ENCODE results near the gene APOE.
A peak's percentile ranks its signal among the peaks of the same experiment; 100 is the strongest.
"Not testable (repeated sequence)": the region's sequence is repeated elsewhere in the genome, so short reads cannot be mapped to it uniquely, and the experiment has no call there.

The APOE gene

GRCh38 chr19:44905437-44906160 is at the start of gene APOE:
Gene APOE (plus strand): TSS chr19:44905796. CDS start chr19:44906625, 829 bp downstream.
- no peak for DNase-seq

- no peak for DNase-seq
These were observed 49.0 kb upstream of the APOE start for GRCh38 chr19:44856421-44857083.

- no peak for DNase-seq
These were observed 47.8 kb upstream of the APOE start for GRCh38 chr19:44857837-44858236.

- not testable (repeated sequence) for DNase-seq
These were observed 44.0 kb upstream of the APOE start for GRCh38 chr19:44861576-44861975.

GRCh38 chr19:44863990-44864389 is 41.6 kb upstream of the APOE start:
- no peak for DNase-seq

GRCh38 chr19:44865196-44865767 is 40.3 kb upstream of the APOE start:
- no peak for DNase-seq

- no peak for DNase-seq
These were observed 38.9 kb upstream of the APOE start for GRCh38 chr19:44866664-44867063.

- DNase-seq: no peak
These were observed 38.0 kb upstream of the APOE start for GRCh38 chr19:44867578-44867977.

- peak; percentile 35 for DNase-seq
These were observed 35.7 kb upstream of the APOE start for GRCh38 chr19:44869733-44870470.

- no peak for DNase-seq
These were observed 33.8 kb upstream of the APOE start for GRCh38 chr19:44871809-44872208.

GRCh38 chr19:44872661-44873060 is 32.9 kb upstream of the APOE start:
- DNase-seq: no peak

- no peak for DNase-seq
These were observed 31.3 kb upstream of the APOE start for GRCh38 chr19:44874317-44874716.

- no peak for DNase-seq
These were observed 29.7 kb upstream of the APOE start for GRCh38 chr19:44875666-44876451.

GRCh38 chr19:44876930-44877535 is 28.6 kb upstream of the APOE start:
- no peak for DNase-seq

- DNase-seq: no peak
These were observed 27.3 kb upstream of the APOE start for GRCh38 chr19:44878120-44878865.

GRCh38 chr19:44879309-44880065 is 26.1 kb upstream of the APOE start:
- DNase-seq: no peak

- DNase-seq: no peak
These were observed 23.5 kb upstream of the APOE start for GRCh38 chr19:44882063-44882462.

- DNase-seq: not testable (repeated sequence)
These were observed 22.8 kb upstream of the APOE start for GRCh38 chr19:44882619-44883397.

GRCh38 chr19:44883922-44884321 is 21.7 kb upstream of the APOE start:
- DNase-seq: no peak

GRCh38 chr19:44884566-44884965 is 21.0 kb upstream of the APOE start:
- DNase-seq: no peak

Measured in CD4-positive, alpha-beta T cell treated with Interleukin-15 for 1 hour (primary cell).